HepG2 (cell line): ENCODE measurements around the gene PSAPL1. TPM values are rescaled to one million over a fixed set of nuclear protein-coding genes. Genes with fewer than 3 reads are reported as not detected.

Experiments used
- ATAC-seq: fragments of 200-7000 bp; cut with Tn5 transposase; 3 replicates; pipeline ENCODE4 v1.9.1; 2020; ENCODE audit warnings: mild to moderate bottlenecking, moderate library complexity
- BruUV-seq: library from RNA; stranded (reverse); fragments of 400-500 nt; replicated peaks from 2 replicates; lab custom pipeline; 2021; lab: Mats Ljungman, UMichigan
- CTCF ChIA-PET: fragments of 300-600 bp; formaldehyde crosslinking; extraction: SDS; loops from one replicate; lab custom pipeline; 2021; ENCODE audit warnings: low total read pairs, inconsistent platforms, low intra/inter-chr PET ratio; lab: Yijun Ruan, JAX
- POLR2A ChIA-PET: fragments of 350-600 bp; sonication (Branson Sonifier 250); formaldehyde crosslinking; loops from one replicate; lab custom pipeline; 2020; ENCODE audit warnings: antibody characterized with exemption, inconsistent platforms; lab: Yijun Ruan, JAX
- DNase-seq: peaks from one replicate; pipeline ENCODE4 v3.0.0-alpha.2; 2015; ENCODE audit warnings: low spot score
- FAIRE-seq: peaks from 3 replicates; lab custom pipeline; 2011; peaks lifted over from hg19 to GRCh38; lab: Jason Lieb, UNC
- H2AFZ ChIP-seq: one replicate; pipeline ENCODE4 v1.6.1; 2011; ENCODE audit warnings: low read length, inconsistent platforms
- H3K27ac ChIP-seq: fragments of 300-600 bp; 3 replicates; pipeline ENCODE4 v1.8.0; 2011; ENCODE audit warnings: mixed run types, mild to moderate bottlenecking, mixed read lengths, low read length, inconsistent platforms; ENCODE audit not compliant: insufficient read depth; ENCODE audit errors: extremely low read length
- H3K27me3 ChIP-seq, 2 experiments: fragments of 200-600 bp in 1 of 2; 2 replicates in 1 of 2; 3 replicates in 1 of 2; pipeline versions ENCODE4 v1.6.0 to v1.8.0; 2011; ENCODE audit warnings: low read length in 2 of 2, mild to moderate bottlenecking in 2 of 2, moderate library complexity in 2 of 2, inconsistent platforms in 1 of 2; ENCODE audit not compliant: insufficient read depth in 2 of 2, control insufficient read depth in 1 of 2
- H3K36me3 ChIP-seq, 2 experiments: fragments of 200-600 bp in 1 of 2; replicated peaks in 1 of 2; 2 replicates in 1 of 2; 3 replicates in 1 of 2; pipeline versions ENCODE4 v1.5.1 to v1.8.0; 2011; ENCODE audit warnings: low read length in 2 of 2, inconsistent platforms in 1 of 2; ENCODE audit not compliant: insufficient read depth in 2 of 2, control insufficient read depth in 1 of 2
- H3K4me1 ChIP-seq: 2 replicates; pipeline ENCODE4 v1.5.1; 2012; ENCODE audit warnings: low read length, inconsistent platforms; ENCODE audit not compliant: insufficient read depth
- H3K4me2 ChIP-seq: 2 replicates; pipeline ENCODE4 v1.6.0; 2011; ENCODE audit warnings: low read depth, low read length, inconsistent platforms
- H3K4me3 ChIP-seq, 3 experiments: fragments of 200-600 bp in 1 of 3; sonication (generic), shearing (Covaris generic) in 1 of 3; replicated peaks in 1 of 3; 2 replicates each; pipeline ENCODE4 v1.5.1; 2011 to 2016; ENCODE audit warnings: low read length in 3 of 3, inconsistent platforms in 2 of 3, low read depth in 2 of 3, mild to moderate bottlenecking in 2 of 3, control low read depth in 1 of 3, mixed read lengths in 1 of 3; ENCODE audit not compliant: insufficient read depth in 1 of 3
- H3K79me2 ChIP-seq: one replicate; pipeline ENCODE4 v1.6.1; 2011; ENCODE audit warnings: low read length, inconsistent platforms; ENCODE audit not compliant: insufficient read depth
- H3K9ac ChIP-seq: 2 replicates; pipeline ENCODE4 v1.6.0; 2011; ENCODE audit warnings: mild to moderate bottlenecking, low read depth, low read length, inconsistent platforms; ENCODE audit not compliant: insufficient read depth
- H3K9me3 ChIP-seq: 2 replicates; pipeline ENCODE4 v1.5.1; 2012; ENCODE audit warnings: mild to moderate bottlenecking, low read length
- H4K20me1 ChIP-seq: 2 replicates; pipeline ENCODE4 v1.6.0; 2011; ENCODE audit warnings: inconsistent platforms, mild to moderate bottlenecking, low read length, moderate library complexity; ENCODE audit not compliant: insufficient read depth
- DR1 ChIP-seq: sonication (generic); formaldehyde crosslinking; IDR thresholded peaks from 2 replicates; pipeline ENCODE4 v1.8.0; 2021; ENCODE audit warnings: mild to moderate bottlenecking, missing genetic modification reagents, inconsistent platforms
- FOXK2 ChIP-seq: fragments of 450-650 bp; IDR thresholded peaks from 2 replicates; pipeline ENCODE4 v1.6.1; 2016
- GATAD2A ChIP-seq: IDR thresholded peaks from 2 replicates; pipeline ENCODE4 v1.6.1; 2016
- HNRNPLL ChIP-seq: fragments of 200-400 bp; formaldehyde crosslinking; IDR thresholded peaks from 2 replicates; pipeline ENCODE4 v1.6.1; 2017; ENCODE audit warnings: mild to moderate bottlenecking, low read depth, low read length; ENCODE audit not compliant: poor library complexity, severe bottlenecking
- IRF9 ChIP-seq: sonication (generic); formaldehyde crosslinking; IDR thresholded peaks from 2 replicates; pipeline ENCODE4 v1.8.0; 2022; ENCODE audit warnings: missing genetic modification reagents, mild to moderate bottlenecking, borderline replicate concordance
- NFATC3 ChIP-seq: sonication (generic); formaldehyde crosslinking; IDR thresholded peaks from 2 replicates; pipeline ENCODE4 v1.5.1; 2020; ENCODE audit warnings: mild to moderate bottlenecking, missing genetic modification reagents
- NFIB ChIP-seq: sonication (generic); formaldehyde crosslinking; IDR thresholded peaks from 2 replicates; pipeline ENCODE4 v1.9.0; 2021; ENCODE audit warnings: missing genetic modification reagents, mild to moderate bottlenecking, borderline replicate concordance
- NR0B2 ChIP-seq: sonication (generic); formaldehyde crosslinking; IDR thresholded peaks from 2 replicates; pipeline ENCODE4 v1.4.0; 2020; ENCODE audit warnings: mild to moderate bottlenecking, missing genetic modification reagents
- RBM22 ChIP-seq: fragments of 200-400 bp; formaldehyde crosslinking; optimal IDR thresholded peaks from 2 replicates; pipeline ENCODE3; 2017; ENCODE audit warnings: mild to moderate bottlenecking, low read length, moderate library complexity
- RFXANK ChIP-seq: IDR thresholded peaks from 2 replicates; pipeline ENCODE4 v1.6.1; 2016
- SNAPC5 ChIP-seq: sonication (generic); formaldehyde crosslinking; IDR thresholded peaks from 2 replicates; pipeline ENCODE4 v1.8.1; 2023; ENCODE audit warnings: mild to moderate bottlenecking, missing genetic modification reagents, borderline replicate concordance
- TBP ChIP-seq: sonication (generic); formaldehyde crosslinking; IDR thresholded peaks from 2 replicates; pipeline ENCODE4 v1.5.0; 2020; ENCODE audit warnings: missing genetic modification reagents
- ZBTB3 ChIP-seq: sonication (generic); formaldehyde crosslinking; IDR thresholded peaks from 2 replicates; pipeline ENCODE4 v1.4.0; 2020; ENCODE audit warnings: low read depth, mild to moderate bottlenecking, moderate library complexity, missing genetic modification reagents, borderline replicate concordance
- ZNF605 ChIP-seq: sonication (generic); formaldehyde crosslinking; IDR thresholded peaks from 2 replicates; pipeline ENCODE4 v1.8.0; 2022; ENCODE audit warnings: mild to moderate bottlenecking, missing genetic modification reagents
- ZNF660 ChIP-seq: sonication (generic); formaldehyde crosslinking; IDR thresholded peaks from 2 replicates; pipeline ENCODE4 v1.5.1; 2020; ENCODE audit warnings: mild to moderate bottlenecking, low read depth, missing genetic modification reagents, borderline replicate concordance
- ZNF780A ChIP-seq: sonication (generic); formaldehyde crosslinking; IDR thresholded peaks from 2 replicates; pipeline ENCODE4 v1.8.0; 2022; ENCODE audit warnings: mild to moderate bottlenecking, missing genetic modification reagents, moderate library complexity
- WGBS: methylation state at CpG from one replicate; pipeline ENCODE4 v1.1.6; 2017; ENCODE audit warnings: low lambda C conversion rate; 5-methylcytosine and 5-hydroxymethylcytosine counted together
- in situ Hi-C: cut with HindIII; loops from 2 replicates; pipeline ENCODE4 v1.10.0; 2017; ENCODE audit warnings: low pct_unique_long_range_greater_than_20kb; ENCODE audit not compliant: extremely low pct_ligation_motif_present
- intact Hi-C: fragments of 100-400 bp; cut with micrococcal nuclease; formaldehyde crosslinking; loops from one replicate; pipeline ENCODE4 v1.10.0; 2022; ENCODE audit not compliant: unreplicated experiment
- polyA plus RNA-seq, 8 experiments: library from polyadenylated mRNA; depleted of rRNA in 3 of 8; stranded (reverse) in 7 of 8; unstranded in 1 of 8; fragments of >200 nt; fragmentation: Illumina TruSeq in 4 of 8; extraction: Trizol in 4 of 8; gene quantifications; 2 replicates each; pipeline versions ENCODE4 v1.2.1 to v1.2.3, GENCODE V29; 2011 to 2016; ENCODE audit warnings: low read depth in 4 of 8, missing spikeins in 1 of 8, mixed read lengths in 1 of 8; ENCODE audit not compliant: insufficient read depth in 1 of 8
- total RNA-seq, 5 experiments: library from RNA; depleted of rRNA; stranded (reverse); fragments of >200 nt; fragmentation: Illumina TruSeq; extraction: Trizol; gene quantifications; 2 replicates each; pipeline ENCODE4 v1.2.3, GENCODE V29; 2016; ENCODE audit warnings: low read depth in 1 of 5

PSAPL1 gene
- total and polyA plus RNA-seq, 2 of the 13 experiments (the other 11 are each of a cell fraction or from before 2014, with no cell fraction given), result 0.02 to 0.16 TPM

- Histone ChIP-seq H3K9ac (no peak overlapping the region), H4K20me1 (no peaks in the 10 kb centered on the region), H3K4me2 (no peak overlapping the region), H3K36me3 (no peaks in the 10 kb centered on the region), H3K4me1 (no peaks in the 10 kb centered on the region), H3K9me3 (no peaks in the 10 kb centered on the region), H3K79me2 (no peaks in the 10 kb centered on the region), H3K27ac (no peak overlapping the region), H3K27me3 (peaks cover 0 to 25% of the 10 kb centered on the region in 2 experiments; a peak in 3 of 5 replicates), H2AFZ (no peak overlapping the region), H3K4me3 (no peak overlapping the region)
- 2% methylated on average over 2 of the region's 2 CpGs for WGBS
- DNase-seq (no peak), FAIRE-seq (no peak), ATAC-seq (no peak)
- in situ Hi-C loops (no loop called here), intact Hi-C loops (no loop called here)
- POLR2A ChIA-PET, result no interaction called here
- BruUV-seq, result no TSS peak
- TF ChIP-seq FOXK2 (peak; percentile 28; the same call in 1 of the 2 replicates), ZNF780A (no peak)
- CTCF ChIA-PET, result no interaction called here
These were observed 33.9 kb downstream of the PSAPL1 start for GRCh38 chr4:7400671-7401298.

GRCh38 chr4:7399440-7400234 is 35.1 kb downstream of the PSAPL1 start:
- Histone ChIP-seq H3K36me3 (no peaks in the 10 kb centered on the region), H3K27me3 (peaks cover 0 to 31% of the 10 kb centered on the region in 2 experiments; a peak in 3 of 5 replicates), H4K20me1 (no peaks in the 10 kb centered on the region), H3K9ac (no peak overlapping the region), H3K79me2 (no peaks in the 10 kb centered on the region), H3K4me3 (no peak overlapping the region), H3K27ac (no peak overlapping the region), H3K9me3 (no peaks in the 10 kb centered on the region), H3K4me1 (no peaks in the 10 kb centered on the region), H3K4me2 (no peak overlapping the region), H2AFZ (no peak overlapping the region)
- 20% methylated on average over 13 of the region's 16 CpGs for WGBS
- no peak for ATAC-seq
- DNase-seq, result no peak
- POLR2A ChIA-PET, result no interaction called here
- CTCF ChIA-PET, result no interaction called here
- BruUV-seq, result no TSS peak
- intact Hi-C loops, result no loop called here
- FAIRE-seq, result no peak
- in situ Hi-C loops, result no loop called here
- no peak for TF ChIP-seq GATAD2A (CRISPR knock-in tag)
- TF ChIP-seq DR1 (CRISPR knock-in tag), result no peak
- TF ChIP-seq RFXANK, result no peak
- TF ChIP-seq NFIB (CRISPR knock-in tag), result no peak
- TF ChIP-seq HNRNPLL, result no peak
- TF ChIP-seq RBM22, result no peak
- TF ChIP-seq IRF9, result no peak
- TF ChIP-seq ZBTB3 (CRISPR knock-in tag), result no peak
- TF ChIP-seq SNAPC5 (CRISPR knock-in tag), result no peak
- TF ChIP-seq ZNF605 (CRISPR knock-in tag), result no peak
- TF ChIP-seq NFATC3 (CRISPR knock-in tag), result no peak
- TF ChIP-seq NR0B2 (CRISPR knock-in tag), result no peak
- TF ChIP-seq ZNF660, result no peak
- no peak for TF ChIP-seq TBP
